Activated T-helper 1 cell treated with anti-CD3 and anti-CD28 coated beads, Interleukin-12 subunit alpha, Interleukin-12 subunit beta, Interleukin-2, Interleukin-4 antibody, amounts not matched to agents 30 ng/mL and 10 ng/mL and 1 ng/mL, durations not matched to agents 14 hours and 24 hours and 36 hours (primary cell): ENCODE measurements around the gene UBR3. TPM values are rescaled to one million over a fixed set of nuclear protein-coding genes. Genes with fewer than 3 reads are reported as not detected.
"Not testable (repeated sequence)": the region's sequence is repeated elsewhere in the genome, so short reads cannot be mapped to it uniquely, and the experiment has no call there.

Source experiments
- DNase-seq: peaks from one replicate; pipeline ENCODE4 v3.0.0; 2021; ENCODE audit warnings: low spot score
- H3K27ac Mint-ChIP-seq: one replicate; pipeline ENCODE4 v1.8.0; 2021; ENCODE audit warnings: mild to moderate bottlenecking, mixed read lengths
- H3K27me3 Mint-ChIP-seq: one replicate; pipeline ENCODE4 v1.8.0; 2022; ENCODE audit warnings: mild to moderate bottlenecking, moderate library complexity, mixed read lengths; ENCODE audit not compliant: insufficient read depth
- H3K36me3 Mint-ChIP-seq: one replicate; pipeline ENCODE4 v1.8.0; 2021; ENCODE audit warnings: low read depth, mixed read lengths
- H3K4me1 Mint-ChIP-seq: one replicate; pipeline ENCODE4 v1.8.0; 2021; ENCODE audit warnings: low read depth, mixed read lengths
- H3K4me3 Mint-ChIP-seq: one replicate; pipeline ENCODE4 v1.8.0; 2021; ENCODE audit warnings: mild to moderate bottlenecking, moderate library complexity, mixed read lengths
- H3K9me3 Mint-ChIP-seq: one replicate; pipeline ENCODE4 v1.8.0; 2021; ENCODE audit warnings: mixed read lengths
- intact Hi-C: fragments of 100-400 bp; cut with micrococcal nuclease; formaldehyde crosslinking; loops from one replicate; pipeline ENCODE4 v1.15.1; 2024
- total RNA-seq: library from RNA; stranded (reverse); gene quantifications from 2 replicates; pipeline ENCODE4 v1.2.3, GENCODE V29; 2022

The UBR3 gene
- total RNA-seq, 1 donor from 2014 or later = 29.6 TPM

GRCh38 chr2:169803480-169803879 is 23.8 kb upstream of the UBR3 start:
- peaks cover 26% of the 10 kb centered on the region for H3K4me1 Mint-ChIP-seq
- H3K27ac Mint-ChIP-seq = no peak overlapping the region
- peaks cover 27% of the 10 kb centered on the region for H3K36me3 Mint-ChIP-seq
- intact Hi-C loops = no loop called here
- no peak overlapping the region for H3K4me3 Mint-ChIP-seq
- H3K9me3 Mint-ChIP-seq = no peaks in the 10 kb centered on the region
- DNase-seq = no peak
- H3K27me3 Mint-ChIP-seq = no peaks in the 10 kb centered on the region

DNA sequence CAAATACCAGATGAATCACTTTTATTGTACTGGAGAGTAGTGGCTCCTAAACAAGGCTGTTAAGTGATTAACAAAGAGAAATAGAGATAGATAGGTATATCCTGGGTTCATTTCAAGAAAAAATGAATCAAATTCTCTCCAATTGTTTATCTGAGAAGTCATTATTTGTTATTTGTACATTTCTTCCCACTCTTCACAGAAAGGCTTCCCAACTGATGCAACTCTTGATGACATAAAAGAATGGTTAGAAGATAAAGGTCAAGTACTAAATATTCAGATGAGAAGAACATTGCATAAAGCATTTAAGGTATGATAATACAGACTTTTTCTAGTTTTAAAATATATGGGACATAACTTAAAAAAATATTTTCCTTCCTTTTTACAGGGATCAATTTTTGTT is 20.7 kb upstream of the UBR3 start:
- intact Hi-C loops = no loop called here
- Mint-ChIP-seq H3K9me3 (no peaks in the 10 kb centered on the region), H3K36me3 (peaks cover 42% of the 10 kb centered on the region), H3K4me1 (peaks cover 13% of the 10 kb centered on the region), H3K4me3 (no peak overlapping the region), H3K27ac (no peak overlapping the region), H3K27me3 (no peaks in the 10 kb centered on the region)
- no peak for DNase-seq

DNA sequence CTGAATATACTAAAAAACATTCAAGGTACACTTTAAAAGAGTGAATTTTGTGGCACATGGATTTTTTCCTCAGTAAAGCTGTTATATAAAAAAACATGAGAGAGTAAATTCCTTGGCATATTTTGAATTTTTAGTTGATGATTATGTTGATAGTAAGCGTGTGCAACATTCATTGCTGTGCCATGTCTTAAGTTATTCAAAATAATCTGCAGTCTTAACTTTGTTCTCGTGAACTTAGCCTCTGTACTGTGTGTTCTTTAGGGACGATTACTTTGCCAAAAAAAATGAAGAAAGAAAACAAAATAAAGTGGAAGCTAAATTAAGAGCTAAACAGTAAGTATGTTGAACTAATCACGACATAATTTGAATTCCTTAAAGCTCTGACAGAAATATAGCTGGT is 19.0 kb upstream of the UBR3 start:
- H3K9me3 Mint-ChIP-seq = no peaks in the 10 kb centered on the region
- intact Hi-C loops = no loop called here
- H3K27me3 Mint-ChIP-seq = no peaks in the 10 kb centered on the region
- no peak overlapping the region for H3K27ac Mint-ChIP-seq
- DNase-seq = no peak
- no peak overlapping the region for H3K4me3 Mint-ChIP-seq
- H3K36me3 Mint-ChIP-seq = peaks cover 37% of the 10 kb centered on the region
- no peaks in the 10 kb centered on the region for H3K4me1 Mint-ChIP-seq

- Mint-ChIP-seq H3K4me1 (peaks cover 13% of the 10 kb centered on the region), H3K9me3 (peaks cover 6% of the 10 kb centered on the region), H3K36me3 (peaks cover 53% of the 10 kb centered on the region), H3K27me3 (no peaks in the 10 kb centered on the region), H3K4me3 (no peak overlapping the region), H3K27ac (no peak overlapping the region)
- DNase-seq = no peak
- intact Hi-C loops = no loop called here
Measured at GRCh38 chr2:169815849-169816248, 11.4 kb upstream of the UBR3 start.

DNA sequence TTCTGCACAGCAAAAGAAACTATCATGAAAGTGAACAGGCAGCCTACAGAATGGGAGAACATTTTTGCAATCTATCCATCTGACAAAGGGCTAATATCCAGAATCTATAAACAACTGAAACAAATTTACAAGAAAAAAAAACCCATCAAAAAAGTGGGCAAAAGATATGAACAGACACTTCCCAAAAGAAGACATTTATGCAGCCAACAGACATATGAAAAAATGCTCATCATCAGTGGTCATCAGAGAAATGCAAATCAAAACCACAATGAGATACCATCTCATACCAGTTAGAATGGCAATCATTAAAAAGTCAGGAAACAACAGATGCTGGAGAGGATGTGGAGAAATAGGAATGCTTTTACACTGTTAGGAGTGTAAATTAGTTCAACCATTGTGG is 10.3 kb upstream of the UBR3 start:
- peaks cover 52% of the 10 kb centered on the region for H3K36me3 Mint-ChIP-seq
- intact Hi-C loops, H3K27ac Mint-ChIP-seq, H3K27me3 Mint-ChIP-seq, H3K4me3 Mint-ChIP-seq, DNase-seq, H3K9me3 Mint-ChIP-seq: not testable (repeated sequence)
- H3K4me1 Mint-ChIP-seq = peaks cover 18% of the 10 kb centered on the region

GRCh38 chr2:169817369-169817768 is 9.9 kb upstream of the UBR3 start:
- H3K9me3 Mint-ChIP-seq = not testable (repeated sequence)

GRCh38 chr2:169818241-169818640 is 9.0 kb upstream of the UBR3 start:
- H3K4me3 Mint-ChIP-seq = no peak overlapping the region
- no peaks in the 10 kb centered on the region for H3K27me3 Mint-ChIP-seq
- H3K9me3 Mint-ChIP-seq = peaks cover 6% of the 10 kb centered on the region
- intact Hi-C loops = no loop called here
- peaks cover 50% of the 10 kb centered on the region for H3K36me3 Mint-ChIP-seq
- DNase-seq = no peak
- H3K4me1 Mint-ChIP-seq = peaks cover 28% of the 10 kb centered on the region
- H3K27ac Mint-ChIP-seq = no peak overlapping the region

More at GRCh38 chr2:169817369-169817768, 9.9 kb upstream of the UBR3 start:
- H3K4me3 Mint-ChIP-seq, DNase-seq, H3K27ac Mint-ChIP-seq, intact Hi-C loops, H3K27me3 Mint-ChIP-seq: not testable (repeated sequence)
- peaks cover 52% of the 10 kb centered on the region for H3K36me3 Mint-ChIP-seq
- peaks cover 19% of the 10 kb centered on the region for H3K4me1 Mint-ChIP-seq

DNA sequence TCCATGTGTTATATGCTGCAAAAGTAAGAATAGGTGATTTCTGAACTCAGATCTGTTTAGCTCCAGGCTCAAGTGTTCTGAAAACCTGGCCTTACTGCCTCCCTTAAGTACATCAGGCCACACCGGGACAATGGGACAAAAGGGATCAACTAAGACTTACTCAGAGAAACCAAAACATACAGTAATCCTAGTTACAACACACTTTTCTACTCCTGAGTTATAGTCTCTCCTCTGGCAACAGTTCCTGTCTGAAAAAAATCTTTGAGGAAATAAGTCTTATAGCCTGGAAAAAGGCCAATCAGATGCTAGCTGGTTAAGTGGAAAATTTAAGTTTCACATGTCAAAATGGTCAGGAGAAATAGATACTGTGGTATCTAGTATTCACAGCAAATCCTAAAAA is 8.1 kb upstream of the UBR3 start:
- Mint-ChIP-seq H3K4me3 (no peak overlapping the region), H3K27me3 (no peaks in the 10 kb centered on the region), H3K9me3 (peaks cover 6% of the 10 kb centered on the region), H3K4me1 (peaks cover 37% of the 10 kb centered on the region), H3K27ac (no peak overlapping the region), H3K36me3 (peaks cover 50% of the 10 kb centered on the region)
- DNase-seq = no peak
- intact Hi-C loops = no loop called here

DNA sequence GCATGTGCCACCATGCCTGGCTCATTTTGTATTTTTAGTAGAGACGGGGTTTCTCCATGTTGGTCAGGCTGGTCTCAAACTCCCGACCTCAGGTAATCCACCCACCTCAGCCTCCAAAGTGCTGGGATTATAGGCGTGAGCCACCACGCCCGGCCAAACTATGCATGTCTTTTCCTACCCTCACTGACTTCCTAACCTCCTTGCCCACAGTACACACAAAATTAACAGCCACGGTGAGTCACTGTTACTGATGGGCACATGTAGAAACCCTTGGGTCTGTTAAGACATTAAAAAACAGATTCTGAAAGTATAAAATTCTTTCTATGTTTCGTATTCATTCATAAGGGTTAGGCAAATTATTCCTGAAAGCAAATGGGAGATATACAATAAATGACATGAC is 7.2 kb upstream of the UBR3 start:
- not testable (repeated sequence) for H3K27ac Mint-ChIP-seq, DNase-seq, H3K9me3 Mint-ChIP-seq, H3K4me3 Mint-ChIP-seq, H3K27me3 Mint-ChIP-seq
- intact Hi-C loops = loop anchor here (5.0 to 10.0 kb wide), 2 partner anchors 713 to 925 kb away; partner anchors contain the start of gene SPC25
- H3K4me1 Mint-ChIP-seq = peaks cover 42% of the 10 kb centered on the region
- peaks cover 50% of the 10 kb centered on the region for H3K36me3 Mint-ChIP-seq

GRCh38 chr2:169822036-169822435 is 5.2 kb upstream of the UBR3 start:
- Mint-ChIP-seq H3K4me1 (peaks cover 49% of the 10 kb centered on the region), H3K27ac (no peak overlapping the region), H3K36me3 (peaks cover 36% of the 10 kb centered on the region), H3K4me3 (no peak overlapping the region), H3K9me3 (peaks cover 5% of the 10 kb centered on the region), H3K27me3 (no peaks in the 10 kb centered on the region)
- DNase-seq = no peak
- intact Hi-C loops = loop anchor here (5.0 to 10.0 kb wide), 2 partner anchors 715 to 927 kb away; partner anchors contain the start of gene SPC25

- Mint-ChIP-seq H3K27me3 (no peaks in the 10 kb centered on the region), H3K9me3 (no peaks in the 10 kb centered on the region), H3K36me3 (peaks cover 28% of the 10 kb centered on the region), H3K4me3 (peak overlapping the region; percentile 71), H3K27ac (no peak overlapping the region), H3K4me1 (peaks cover 49% of the 10 kb centered on the region)
- no peak for DNase-seq
- intact Hi-C loops = loop anchor here (5.0 to 10.0 kb wide), 2 partner anchors 716 to 928 kb away; partner anchors contain the start of gene SPC25
Measured at GRCh38 chr2:169822785-169823392, 4.4 kb upstream of the UBR3 start.

DNA sequence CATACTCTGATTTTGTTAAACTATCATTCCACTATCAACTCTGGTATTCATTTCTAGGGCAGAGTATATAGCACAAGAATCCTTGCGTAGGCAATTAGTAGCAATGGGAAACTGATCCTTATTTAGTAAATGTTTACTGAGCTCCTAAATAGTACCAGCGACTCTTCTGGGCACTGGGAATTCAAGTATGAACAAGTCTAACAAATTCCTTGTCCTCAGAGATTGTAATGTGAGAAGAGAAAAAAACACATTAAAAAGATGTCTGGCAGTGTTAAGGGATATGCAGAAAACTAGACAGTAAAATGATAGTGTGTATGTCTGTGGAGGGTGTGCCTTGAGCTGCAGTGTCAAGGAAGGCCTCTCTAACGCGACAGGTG is 3.3 kb upstream of the UBR3 start:
- intact Hi-C loops = loop anchor here (1.0 to 10.0 kb wide), 6 partner anchors 25 to 929 kb away; partner anchors contain the start of gene SPC25
- Mint-ChIP-seq H3K27me3 (no peaks in the 10 kb centered on the region), H3K36me3 (peaks cover 22% of the 10 kb centered on the region), H3K4me3 (peak overlapping the region; percentile 93), H3K27ac (peak overlapping the region; percentile 77), H3K4me1 (peaks cover 54% of the 10 kb centered on the region), H3K9me3 (no peaks in the 10 kb centered on the region)
- no peak for DNase-seq

DNA sequence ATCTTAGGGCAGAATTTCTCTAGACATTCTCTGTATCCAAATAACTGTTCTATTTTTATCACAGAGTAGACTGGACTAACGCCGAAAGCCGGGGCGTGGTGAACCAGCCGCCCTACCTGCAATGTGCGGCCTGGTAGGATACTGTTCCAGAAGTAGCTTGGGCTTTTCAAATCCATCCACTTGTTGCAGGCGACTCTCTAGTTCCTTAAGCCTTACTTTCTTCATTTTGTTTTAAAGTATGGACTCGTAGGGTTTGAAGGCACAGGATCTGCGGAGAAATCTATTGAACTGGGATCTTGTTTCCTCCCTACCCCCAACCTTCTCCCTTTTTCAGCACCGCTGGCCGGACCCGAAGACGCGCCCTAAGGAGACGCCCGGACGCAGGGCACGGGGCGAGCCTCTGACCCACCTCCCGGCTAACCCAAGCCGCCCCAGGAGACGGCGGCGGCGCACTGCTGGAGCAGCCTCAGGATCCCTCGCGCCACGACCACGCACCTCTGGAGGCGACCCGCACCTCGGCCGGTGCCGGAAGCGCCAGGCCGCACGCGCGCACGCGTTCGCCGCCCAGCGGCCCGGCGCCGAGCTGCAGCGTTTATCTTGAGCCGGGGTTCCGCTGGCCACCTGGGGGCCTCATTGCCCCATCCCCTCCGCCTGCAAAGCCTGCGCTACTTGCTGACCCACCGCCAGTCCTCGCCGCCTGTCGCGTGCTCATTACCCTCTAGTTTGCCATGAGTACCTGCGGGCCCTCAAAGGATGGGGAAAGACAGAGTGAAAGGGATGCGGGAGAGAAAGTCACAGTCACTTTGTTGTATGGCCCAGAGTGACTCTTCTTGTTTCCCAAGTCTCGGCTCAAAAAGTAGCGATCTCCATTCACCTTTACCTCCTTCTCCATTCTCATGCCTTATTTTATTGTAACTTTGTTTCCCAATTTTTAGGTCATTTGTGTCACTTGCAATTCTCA is 2.6 kb upstream of the UBR3 start, which contains the start of gene METTL5:
TSS of gene METTL5 (minus strand) at position 533 of the 961 bp plus-strand sequence. CDS start at position 225, 308 bp downstream.
- H3K36me3 Mint-ChIP-seq = peaks cover 18% of the 10 kb centered on the region
- H3K4me3 Mint-ChIP-seq = peak within 1 kb of the TSS; percentile 93
- H3K9me3 Mint-ChIP-seq = no peaks in the 10 kb centered on the region
- intact Hi-C loops = loop anchor here (1.0 to 10.0 kb wide), 7 partner anchors 25 to 930 kb away; partner anchors contain the start of genes KLHL23 and SPC25
- peak; percentile 79 for DNase-seq
- peak within 1 kb of the TSS; percentile 89 for H3K27ac Mint-ChIP-seq
- H3K27me3 Mint-ChIP-seq = no peaks in the 10 kb centered on the region
- peaks cover 50% of the 10 kb centered on the region for H3K4me1 Mint-ChIP-seq
